Non-pigmented ciliary epithelial cell (primary cell): Measurements from ENCODE around the gene IFNB1.

Experiments
- DNase-seq: peaks from one replicate; pipeline ENCODE4 v3.0.0-alpha.2; 2010; ENCODE audit warnings: low read depth

IFNB1 gene

DNA sequence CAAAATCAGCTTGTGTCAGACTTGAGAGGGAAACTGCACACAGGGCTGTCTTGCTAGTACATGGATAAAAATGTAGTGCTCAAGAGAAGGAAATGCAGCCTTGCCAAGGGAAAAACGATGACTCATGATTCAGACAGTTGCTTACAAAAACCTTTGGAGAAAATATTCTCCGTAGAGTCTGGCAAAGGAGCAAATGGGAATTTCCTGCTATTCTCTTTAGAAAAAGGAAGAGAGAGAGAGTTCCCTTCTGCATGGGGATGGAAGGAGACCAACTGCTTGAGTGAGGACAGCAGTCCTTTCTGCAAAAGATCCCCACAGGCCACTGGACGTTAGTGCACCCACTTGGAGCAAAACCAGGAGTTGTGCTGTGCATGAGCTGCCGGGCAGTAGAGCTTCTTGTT, 7.6 kb downstream of the IFNB1 start:
- peak; percentile 95 for DNase-seq

DNA sequence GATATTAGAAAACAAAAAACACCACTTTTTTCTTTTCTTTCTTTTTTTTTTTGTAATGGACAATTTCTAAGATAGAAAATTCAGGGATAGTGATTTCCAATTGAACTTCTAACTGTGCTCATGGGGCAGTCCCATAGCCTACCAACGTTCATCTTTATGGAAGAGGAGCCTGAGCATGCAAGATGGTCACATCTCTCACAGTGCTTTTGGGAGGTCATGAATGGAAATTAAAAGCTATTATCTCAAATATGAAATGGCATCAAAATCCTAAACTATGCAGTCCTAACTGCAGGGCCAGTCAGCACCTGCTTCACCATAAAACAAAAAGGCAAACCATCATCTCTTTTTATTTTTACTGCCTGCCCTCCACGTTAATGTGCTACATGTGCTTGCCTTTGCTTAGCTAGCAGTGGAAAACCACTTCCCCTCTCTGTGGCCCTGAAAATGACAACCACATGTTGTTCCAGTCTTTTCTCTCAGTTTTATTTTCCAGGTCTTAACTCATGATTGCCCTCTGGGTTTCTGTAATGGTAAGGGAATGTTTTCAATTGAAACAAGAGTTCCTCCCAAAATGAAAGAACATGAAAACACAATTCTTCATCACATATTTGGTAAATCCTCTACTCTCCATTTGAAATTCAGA, 16.7 kb downstream of the IFNB1 start:
- peak; percentile 23 for DNase-seq

DNA sequence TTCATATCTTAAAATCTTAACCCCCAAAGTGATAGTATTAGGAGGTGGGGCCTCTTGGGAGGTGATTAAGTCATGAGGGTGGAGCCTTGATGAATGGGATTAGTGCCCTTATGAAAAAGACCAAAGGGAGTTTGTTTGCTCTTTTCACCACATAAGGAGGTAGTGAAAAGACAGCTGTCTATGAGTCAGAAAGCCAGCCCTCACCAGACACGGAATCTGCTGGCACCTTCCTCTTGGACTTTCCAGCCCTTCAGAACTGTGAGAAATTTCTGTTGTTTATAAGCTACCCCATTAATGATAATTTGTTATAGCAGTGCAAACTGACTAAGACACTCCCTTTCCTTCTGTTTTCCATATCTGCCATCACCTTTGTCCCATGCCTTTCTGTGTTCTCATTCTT, 20.8 kb downstream of the IFNB1 start:
- no peak for DNase-seq

DNA sequence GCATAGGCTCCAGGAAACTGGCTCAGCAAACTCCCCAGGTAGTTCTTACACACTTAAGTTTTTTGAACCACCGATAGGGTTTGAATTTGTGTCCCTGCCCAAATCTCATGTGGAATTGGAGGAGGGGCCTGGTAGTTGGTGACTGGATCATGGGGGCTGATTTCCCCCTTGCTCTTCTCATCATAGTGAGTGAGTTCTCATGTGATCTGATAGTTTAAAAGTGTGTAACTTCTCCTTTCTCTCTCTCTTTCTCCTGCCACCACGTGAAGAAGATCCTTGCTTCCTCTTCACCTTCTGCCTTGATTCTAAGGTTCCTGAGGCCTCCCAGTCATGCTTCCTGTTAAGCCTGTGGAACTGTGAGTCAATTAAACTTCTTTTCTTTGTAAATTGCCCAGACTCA, 23.9 kb downstream of the IFNB1 start:
- no peak for DNase-seq

DNA sequence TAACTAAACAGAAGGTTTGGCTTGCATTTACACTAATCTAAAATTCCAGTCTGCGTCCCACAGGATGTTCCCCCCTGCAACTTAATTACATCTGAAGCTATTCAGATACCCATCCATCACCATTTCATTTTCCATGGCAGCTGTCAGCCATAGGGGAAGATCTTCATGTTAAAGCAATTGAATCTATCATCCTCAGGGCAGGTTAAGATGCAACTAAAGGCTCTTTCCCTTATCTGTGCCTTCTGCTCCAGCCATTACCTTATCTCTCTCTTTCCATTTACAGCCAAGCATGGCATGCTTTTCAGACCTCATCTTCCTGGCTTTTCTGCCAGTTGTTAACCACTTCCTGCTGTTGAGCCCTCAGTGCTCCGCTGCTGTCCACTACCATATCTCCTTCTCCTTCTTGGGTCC, 30.5 kb downstream of the IFNB1 start:
- DNase-seq = no peak

DNA sequence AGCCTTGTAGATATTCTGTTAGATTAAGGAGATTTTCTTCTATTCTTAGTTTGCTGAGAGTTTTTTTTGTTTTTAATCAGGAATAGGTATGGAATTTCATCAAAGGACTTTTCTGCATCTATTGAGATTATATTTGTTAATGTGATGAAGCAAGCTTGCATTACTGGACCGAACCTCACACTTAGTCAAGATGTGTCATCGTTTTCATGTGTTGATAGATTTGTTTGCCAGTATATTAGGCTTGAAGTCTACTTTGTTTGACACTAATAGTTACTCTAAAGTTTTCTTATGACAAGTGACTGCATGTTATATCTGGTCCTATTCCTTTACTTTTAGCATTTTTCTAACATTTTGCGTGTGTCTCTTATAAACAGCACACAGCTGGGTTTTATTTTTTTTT, 33.9 kb downstream of the IFNB1 start:
- DNase-seq = no peak

DNA sequence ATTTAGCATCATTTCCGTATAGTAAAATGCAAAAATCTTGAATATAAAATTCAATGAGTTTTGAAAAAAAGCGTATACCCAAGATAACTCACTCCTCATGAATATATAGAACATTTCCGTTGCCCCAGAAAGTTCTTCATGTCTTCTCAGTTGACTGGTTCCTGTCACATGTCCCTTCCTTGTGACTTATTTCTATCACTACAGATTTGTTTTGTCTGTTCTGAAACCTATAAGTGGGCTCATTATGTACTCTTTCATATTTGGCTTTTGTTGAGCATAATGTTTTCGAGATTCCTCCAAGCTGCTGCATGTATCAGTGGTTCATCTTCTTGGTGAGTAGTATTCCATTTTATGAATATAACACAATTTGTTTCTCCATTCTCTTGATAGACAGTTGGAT, 35.3 kb downstream of the IFNB1 start:
- DNase-seq = no peak

DNA sequence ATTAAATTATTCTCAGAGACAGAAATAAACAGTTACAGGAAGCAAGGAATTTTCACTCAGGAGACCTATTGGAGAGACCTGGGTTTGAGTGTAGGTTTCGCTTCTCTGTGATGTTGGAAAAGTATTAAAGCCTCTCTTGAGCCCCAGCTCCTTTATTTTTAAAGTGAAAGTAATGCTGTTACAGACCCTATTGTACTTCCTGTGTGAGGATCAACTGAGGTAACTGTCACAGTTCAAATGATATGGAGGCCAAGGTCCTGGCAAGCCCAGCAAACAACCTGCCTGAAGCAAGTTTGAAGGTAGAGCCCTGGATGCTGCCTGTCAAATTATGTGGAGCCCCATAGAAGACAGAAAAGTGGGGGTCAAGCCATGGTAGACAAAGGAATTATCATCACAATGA, 38.4 kb downstream of the IFNB1 start:
- no peak for DNase-seq

DNA sequence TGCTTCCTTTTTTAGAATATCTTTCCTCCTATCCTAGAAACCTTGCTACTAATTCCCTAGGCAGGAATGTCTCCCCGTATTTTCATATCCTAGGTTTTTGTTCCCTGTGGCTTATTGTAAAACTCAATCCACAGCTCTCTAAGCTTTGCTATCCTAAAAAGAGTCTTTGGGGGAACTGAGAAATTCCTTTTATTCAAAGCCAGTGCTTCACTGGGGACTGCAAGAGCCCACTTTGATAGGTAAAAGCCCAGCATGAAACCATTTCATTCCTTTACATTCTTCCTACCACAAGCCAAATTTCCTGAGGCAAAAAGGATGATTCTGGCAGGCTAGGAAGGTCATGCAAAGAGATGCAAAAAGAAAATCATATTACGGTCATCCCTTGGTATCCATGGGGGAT, 40.5 kb downstream of the IFNB1 start:
- no peak for DNase-seq

DNA sequence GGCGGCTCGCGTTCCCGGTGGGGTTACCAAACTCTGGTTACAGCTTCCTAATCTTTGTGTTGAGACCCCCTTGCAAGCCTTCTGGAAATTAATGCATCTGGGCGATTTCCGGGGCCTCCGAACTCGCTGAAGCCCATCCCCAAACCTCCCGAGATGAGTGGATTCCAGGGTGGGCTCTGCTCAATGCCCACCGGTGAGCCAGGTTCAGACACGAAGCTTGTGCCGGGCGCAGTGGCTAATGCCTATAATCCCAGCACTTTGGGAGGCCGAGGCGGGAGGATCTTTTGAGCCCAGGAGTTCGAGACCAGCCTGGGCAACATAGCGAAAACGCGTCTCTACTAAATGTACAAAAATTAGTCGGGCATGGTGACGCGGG, 45.9 kb downstream of the IFNB1 start:
- DNase-seq = no peak

DNA sequence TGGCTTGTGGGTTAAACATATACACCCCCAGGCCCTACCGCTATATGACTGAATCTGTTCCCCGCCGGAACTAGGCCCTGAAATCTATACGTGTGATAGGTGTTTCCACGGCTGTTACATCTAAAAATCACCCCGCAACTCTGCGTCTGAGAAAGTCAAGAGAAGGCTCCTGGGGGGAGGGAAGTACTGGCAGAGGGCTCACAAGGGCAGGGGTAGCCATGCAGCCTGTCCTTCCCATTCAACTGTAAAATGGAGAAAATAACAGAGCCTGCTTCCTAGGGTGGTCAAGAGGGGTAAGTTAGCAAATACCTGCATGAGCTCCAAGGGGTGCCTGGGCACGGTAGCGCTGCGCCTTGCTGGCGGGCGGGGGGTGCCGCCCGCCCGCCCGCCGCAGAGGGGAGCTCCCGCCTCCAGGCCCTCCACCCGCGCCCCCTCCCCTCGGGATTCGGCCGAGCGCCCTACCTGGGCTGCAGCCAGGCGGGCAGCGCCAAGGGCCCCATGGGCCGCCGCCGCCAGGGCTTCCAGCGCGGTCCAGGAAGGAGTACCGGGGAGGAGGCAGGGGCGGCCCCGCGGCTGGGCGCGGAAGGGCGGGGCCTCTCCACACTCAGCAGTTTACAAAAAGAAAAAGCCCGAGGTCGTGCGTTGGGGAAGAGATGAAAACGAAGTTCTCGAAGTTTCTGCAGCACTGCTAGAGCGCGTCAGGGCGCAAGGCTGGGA, 46.5 kb downstream of the IFNB1 start, which contains the start of gene HACD4:
TSS of gene HACD4 (minus strand) at position 550 of the 717 bp plus-strand sequence. CDS start at position 500, 50 bp downstream.
- DNase-seq = no peak

DNA sequence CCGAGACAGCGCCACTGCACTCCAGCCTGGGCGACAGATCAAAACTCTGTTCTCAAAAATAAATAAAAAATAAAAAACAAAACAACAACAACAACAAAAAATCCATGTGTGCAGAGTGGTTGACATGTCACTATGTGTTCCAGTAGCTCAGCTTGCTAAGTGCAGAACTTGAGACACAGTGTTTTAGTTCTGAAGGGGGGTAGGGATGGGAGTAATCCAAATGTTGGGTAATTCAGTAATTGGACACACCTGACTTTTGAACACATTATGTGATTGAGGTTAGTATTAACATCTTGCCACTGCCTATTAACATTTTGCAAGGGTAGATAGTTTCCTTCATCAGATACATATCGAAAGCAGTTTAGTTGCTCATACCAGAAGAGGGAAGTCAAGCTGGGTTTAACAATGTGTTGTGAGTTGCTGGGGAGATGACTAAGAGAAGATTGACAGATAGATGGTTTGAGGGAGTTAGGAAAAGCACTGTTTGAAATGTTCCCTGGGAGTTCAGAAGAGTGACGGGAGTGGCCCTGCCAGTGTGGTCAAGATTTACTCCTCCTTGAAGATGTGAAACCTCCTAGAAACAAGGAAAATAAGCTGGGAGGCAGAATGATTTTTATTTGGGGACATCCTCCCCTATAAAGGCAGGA, 47.2 kb downstream of the IFNB1 start:
- DNase-seq = no peak

DNA sequence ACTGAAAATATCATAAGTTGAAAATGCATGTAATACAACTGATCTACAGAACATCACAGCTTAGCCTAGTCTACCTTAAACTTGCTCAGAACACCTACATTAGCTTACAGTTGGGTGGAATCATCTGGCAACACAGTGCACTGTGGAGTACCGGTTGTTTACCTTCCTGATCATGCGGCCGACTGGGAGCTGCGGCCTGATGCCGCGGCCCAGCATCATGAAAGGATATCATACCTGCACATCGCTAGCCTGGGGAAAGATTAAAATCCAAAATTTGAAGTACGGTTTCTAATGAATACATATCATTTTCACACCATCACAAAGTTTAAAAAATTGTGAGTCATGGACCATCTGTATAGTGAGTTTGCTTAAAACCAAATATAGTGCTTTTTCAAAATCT, 48.1 kb downstream of the IFNB1 start:
- no peak for DNase-seq

DNA sequence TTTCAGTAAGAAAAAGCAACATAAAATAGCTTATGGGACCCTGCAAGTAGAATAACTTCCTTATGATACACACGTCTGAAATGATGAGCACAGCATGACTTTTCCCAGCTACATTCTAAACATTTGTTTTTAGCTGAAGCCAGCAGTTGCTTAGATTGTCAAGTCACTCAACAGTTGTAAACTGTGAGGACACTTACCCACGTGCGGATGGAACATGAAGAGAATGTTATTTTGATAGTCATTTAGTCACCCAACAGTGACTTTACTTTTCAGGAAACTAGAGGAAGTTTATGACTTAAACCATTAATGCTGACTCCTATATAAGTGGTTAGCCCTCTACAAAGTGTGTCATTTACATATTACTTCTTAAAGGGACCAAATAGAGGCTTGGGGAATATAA, 49.3 kb downstream of the IFNB1 start:
- no peak for DNase-seq

DNA sequence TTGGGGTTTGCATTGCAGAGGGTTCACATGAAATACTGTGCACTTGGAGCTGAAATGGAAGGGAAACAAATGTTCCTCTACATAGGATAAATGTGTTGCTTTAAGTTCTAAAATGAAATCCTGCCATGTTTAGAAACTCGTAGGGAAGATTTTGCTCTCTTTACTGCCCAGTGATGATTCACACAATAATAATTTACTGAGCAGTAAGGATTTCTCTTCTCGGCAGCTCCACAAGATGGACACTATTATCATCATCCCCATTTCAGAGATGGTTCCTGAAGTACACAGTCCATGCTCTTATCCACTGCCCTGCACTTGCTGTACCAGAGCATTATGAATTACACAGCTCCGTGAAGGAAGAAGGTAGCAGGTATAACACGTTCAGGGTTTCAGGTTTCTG, 50.4 kb downstream of the IFNB1 start:
- no peak for DNase-seq
